ENCODE results near the gene TMEM108.

GRCh38 chr3:133213937-133214336 is 175.7 kb downstream of the TMEM108 start:
- TF ChIP-seq CTCF (IDR thresholded peaks at IDR 0.05) (no peak), POLR2A (IDR thresholded peaks at IDR 0.05) (no peak)
